Measurements from ENCODE around the gene LKAAEAR1.

LKAAEAR1 gene

GRCh38 chr20:64072498-64073063, 11.6 kb downstream of the LKAAEAR1 start:
- H3K4me3 ChIP-seq (replicated peaks; ENCODE audit: low read depth, low read length), result no peak overlapping the region
- no peak for DNase-seq (ENCODE audit: low read depth)
- TF ChIP-seq CTCF (IDR thresholded peaks at IDR 0.05; ENCODE audit: low read length, missing control alignments), result no peak

GRCh38 chr20:64071341-64072332, 12.6 kb downstream of the LKAAEAR1 start:
- DNase-seq (ENCODE audit: low read depth), result no peak
- no peak overlapping the region for H3K4me3 ChIP-seq (replicated peaks; ENCODE audit: low read depth, low read length)
- TF ChIP-seq CTCF (IDR thresholded peaks at IDR 0.05; ENCODE audit: low read length, missing control alignments), result no peak

GRCh38 chr20:64070244-64070993, 13.8 kb downstream of the LKAAEAR1 start:
- H3K4me3 ChIP-seq (replicated peaks; ENCODE audit: low read depth, low read length), result no peak overlapping the region
- DNase-seq (ENCODE audit: low read depth), result no peak
- TF ChIP-seq CTCF (IDR thresholded peaks at IDR 0.05; ENCODE audit: low read length, missing control alignments), result no peak

- no peak overlapping the region for H3K4me3 ChIP-seq (replicated peaks; ENCODE audit: low read depth, low read length)
- TF ChIP-seq CTCF (IDR thresholded peaks at IDR 0.05; ENCODE audit: low read length, missing control alignments), result peak; percentile 70
- peak; percentile 28 for DNase-seq (ENCODE audit: low read depth)
These were observed 14.5 kb downstream of the LKAAEAR1 start for GRCh38 chr20:64069614-64070243.

GRCh38 chr20:64069209-64069613, 15.0 kb downstream of the LKAAEAR1 start:
- H3K4me3 ChIP-seq (replicated peaks; ENCODE audit: low read depth, low read length), result no peak overlapping the region
- no peak for TF ChIP-seq CTCF (IDR thresholded peaks at IDR 0.05; ENCODE audit: low read length, missing control alignments)
- DNase-seq (ENCODE audit: low read depth), result no peak

- DNase-seq (ENCODE audit: low read depth), result no peak
- no peak overlapping the region for H3K4me3 ChIP-seq (replicated peaks; ENCODE audit: low read depth, low read length)
- TF ChIP-seq CTCF (IDR thresholded peaks at IDR 0.05; ENCODE audit: low read length, missing control alignments), result no peak
These were observed 15.6 kb downstream of the LKAAEAR1 start for GRCh38 chr20:64068386-64069208.

Data from fibroblast of pulmonary artery (primary cell).